Mammary epithelial cell (primary cell): ENCODE measurements around the gene MAJIN.

ENCODE experiments used
- EZH2 ChIP-seq: IDR thresholded peaks from 2 replicates; pipeline ENCODE4 v1.6.1; 2012; ENCODE audit warnings: low read length, inconsistent platforms, borderline replicate concordance
- TF ChIP-seq, protein P1 (sequence below), 2 donors: IDR thresholded peaks in 1 of 2; conservative IDR thresholded peaks in 1 of 2; 2 replicates each; pipeline ENCODE4 v1.5.1; 2011 to 2012; ENCODE audit warnings: inconsistent platforms in 2 of 2, low read length in 2 of 2, mild to moderate bottlenecking in 2 of 2, control low read depth in 1 of 2, low read depth in 1 of 2; ENCODE audit not compliant: insufficient read depth in 1 of 2; ENCODE audit errors: extremely low read depth in 1 of 2

DNA sequence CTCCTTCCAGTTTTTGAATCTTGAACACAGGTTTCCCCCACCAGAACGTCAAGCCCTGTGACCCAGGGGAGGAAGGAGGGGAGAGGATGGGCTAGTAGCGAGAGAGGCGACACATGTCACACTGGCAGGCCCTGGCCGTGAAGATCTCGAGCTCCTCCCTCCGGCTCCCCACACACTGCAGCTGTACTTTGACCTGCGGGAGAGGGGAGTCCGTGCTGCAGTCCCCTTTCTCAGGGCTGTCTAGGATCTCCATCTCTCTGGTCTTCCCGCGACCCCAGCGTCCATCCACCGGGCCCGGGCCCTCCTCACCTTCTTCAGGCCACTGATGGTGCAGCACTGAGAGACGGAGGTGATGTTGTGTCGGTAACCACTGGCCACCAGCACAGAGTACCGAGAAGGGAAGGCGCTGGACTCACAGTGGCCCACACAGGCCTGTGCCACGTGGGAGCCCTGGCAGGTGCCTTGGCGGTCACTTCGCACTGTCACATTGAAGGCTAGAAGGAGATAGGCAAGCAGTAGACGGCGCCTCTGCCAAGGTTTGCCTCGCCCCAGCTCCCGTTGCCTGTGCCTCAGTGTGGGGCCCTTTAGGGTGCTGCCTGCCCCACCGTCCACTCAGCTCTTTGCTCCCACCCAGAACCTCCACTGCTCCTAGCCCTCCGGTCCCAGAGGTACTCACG, 37.1 kb downstream of the MAJIN start:
- TF ChIP-seq, protein P1, sequence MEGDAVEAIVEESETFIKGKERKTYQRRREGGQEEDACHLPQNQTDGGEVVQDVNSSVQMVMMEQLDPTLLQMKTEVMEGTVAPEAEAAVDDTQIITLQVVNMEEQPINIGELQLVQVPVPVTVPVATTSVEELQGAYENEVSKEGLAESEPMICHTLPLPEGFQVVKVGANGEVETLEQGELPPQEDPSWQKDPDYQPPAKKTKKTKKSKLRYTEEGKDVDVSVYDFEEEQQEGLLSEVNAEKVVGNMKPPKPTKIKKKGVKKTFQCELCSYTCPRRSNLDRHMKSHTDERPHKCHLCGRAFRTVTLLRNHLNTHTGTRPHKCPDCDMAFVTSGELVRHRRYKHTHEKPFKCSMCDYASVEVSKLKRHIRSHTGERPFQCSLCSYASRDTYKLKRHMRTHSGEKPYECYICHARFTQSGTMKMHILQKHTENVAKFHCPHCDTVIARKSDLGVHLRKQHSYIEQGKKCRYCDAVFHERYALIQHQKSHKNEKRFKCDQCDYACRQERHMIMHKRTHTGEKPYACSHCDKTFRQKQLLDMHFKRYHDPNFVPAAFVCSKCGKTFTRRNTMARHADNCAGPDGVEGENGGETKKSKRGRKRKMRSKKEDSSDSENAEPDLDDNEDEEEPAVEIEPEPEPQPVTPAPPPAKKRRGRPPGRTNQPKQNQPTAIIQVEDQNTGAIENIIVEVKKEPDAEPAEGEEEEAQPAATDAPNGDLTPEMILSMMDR (conservative IDR thresholded peaks at IDR 0.05 in 1 of 2, IDR thresholded peaks at IDR 0.05 in 1 of 2; ENCODE audit: extremely low read depth in 1 of 2, insufficient read depth in 1 of 2, low read depth in 1 of 2, low read length in 2 of 2) = no peak
- TF ChIP-seq EZH2 = no peak
